Pancreas (tissue), 10 donors: ENCODE measurements around the gene SFT2D1. TPM values are rescaled to one million over a fixed set of nuclear protein-coding genes. Genes with fewer than 3 reads are reported as not detected.

Source experiments
- ATAC-seq, 4 donors: fragments of 200-7000 bp; cut with Tn5 transposase; one replicate each; pipeline versions ENCODE4 v1.8.0 to v1.9.1; 2020; ENCODE audit warnings: mild to moderate bottlenecking in 4 of 4, moderate library complexity in 4 of 4
- DNase-seq, 6 donors: peaks; one replicate each; pipeline ENCODE4 v3.0.0-alpha.2; 2020
- FAIRE-seq: peaks from 2 replicates; lab custom pipeline; 2012; peaks lifted over from hg19 to GRCh38; lab: Jason Lieb, UNC
- H3K27ac ChIP-seq, 4 donors: fragments of 200-600 bp; sonication (generic); 1 replicate in 3 of 4; 2 replicates in 1 of 4; pipeline versions ENCODE4 v1.5.0 to v1.8.0; 2020
- H3K27me3 ChIP-seq, 4 donors: fragments of 200-600 bp; one replicate each; pipeline ENCODE4 v1.8.0; 2021
- H3K36me3 ChIP-seq, 3 donors: fragments of 200-600 bp; sonication (generic) in 1 of 3; one replicate each; pipeline versions ENCODE4 v1.5.0 to v1.8.0; 2020 to 2021
- H3K4me1 ChIP-seq, 3 donors: fragments of 200-600 bp; one replicate each; pipeline ENCODE4 v1.8.0; 2021
- H3K4me3 ChIP-seq, 4 donors: fragments of 200-600 bp; sonication (generic) in 2 of 4; one replicate each; pipeline versions ENCODE4 v1.5.0 to v1.8.0; 2020 to 2021
- H3K9me3 ChIP-seq, 4 donors: fragments of 200-600 bp; one replicate each; pipeline ENCODE4 v1.8.0; 2021
- WGBS, 2 donors: extraction: QIAGEN DNeasy Blood & Tissue Kit; methylation state at CpG; one replicate each; pipeline ENCODE4 v1.1.7; 2013; 5-methylcytosine and 5-hydroxymethylcytosine counted together
- intact Hi-C, 3 donors: fragments of 100-400 bp; cut with DNase I; formaldehyde crosslinking; loops; one replicate each; pipeline versions ENCODE4 v1.11.1 to v1.14.2; 2022
- polyA plus RNA-seq, 2 donors: library from polyadenylated mRNA; stranded (reverse); fragments of 200-250 nt; gene quantifications; one replicate each; pipeline ENCODE4 v1.2.3, GENCODE V29; 2013
- total RNA-seq, 6 donors: library from RNA; stranded (reverse); fragmentation: NEBNext Ultra II Directional in 4 of 6; extraction: Animal tissue kit (Norgen Biotek cat#: 25700) in 4 of 6; gene quantifications; one replicate each; pipeline versions ENCODE4 v1.2.1 to v1.2.4, GENCODE V29; 2021 to 2023
- TF ChIP-seq, protein P1 (sequence below), 4 donors: fragments of 200-600 bp; sonication (generic) in 3 of 4; IDR thresholded peaks; one replicate each; pipeline versions ENCODE4 v1.5.0 to v1.8.0; 2021; ENCODE audit warnings: antibody characterized with exemption in 4 of 4
- donor health status: healthy with polysubstance abuse.
- donor health status: DM: no; HTN: no; CAD: no; lungs with moderate emphysema.
- donor health status: DM: no; HTN: no; CAD: no.
- donor health status: control.
- donor health status: control.
- donor health status: Bipolar disorder and iron deficiency.
- donor health status: DM: yes; HTN: yes; CAD: no.
- donor health status: DM: no; HTN: no; CAD: no.
- donor health status: DM: no; HTN: no; CAD: no.
- donor health status: DM: yes; HTN: yes; CAD: no.

SFT2D1 gene
- total and polyA plus RNA-seq, 8 donors: 14.5 to 38.9 (median 24.7) TPM

DNA sequence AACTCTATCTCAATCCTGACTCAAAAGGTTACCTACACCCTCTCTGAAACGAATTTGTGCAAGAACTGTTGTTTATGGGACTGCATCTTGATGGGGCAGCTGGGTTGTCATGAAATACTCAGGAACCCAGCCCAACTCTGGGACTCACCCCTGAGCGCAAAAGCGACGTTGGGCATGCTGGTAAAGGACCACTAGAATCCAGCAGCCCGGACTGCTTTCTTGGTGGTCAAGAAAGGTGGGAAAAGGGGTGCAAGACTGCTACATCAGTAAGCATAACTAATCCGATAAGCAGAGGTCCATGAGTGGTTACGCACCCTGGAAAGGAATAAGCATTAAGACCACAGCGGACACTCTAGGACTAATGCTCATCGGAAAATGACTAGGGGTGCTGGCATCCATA is 27.9 kb downstream of the SFT2D1 start:
- WGBS, 2 donors: 80 to 81% methylated on average over 9 of the region's 9 CpGs
- H3K4me1 ChIP-seq: no peaks in the 10 kb centered on the region
- intact Hi-C loops: no loop called here
- H3K4me3 ChIP-seq: no peak overlapping the region
- H3K9me3 ChIP-seq: no peaks in the 10 kb centered on the region
- no peak for ATAC-seq
- H3K27ac ChIP-seq: no peak overlapping the region
- TF ChIP-seq, protein P1, sequence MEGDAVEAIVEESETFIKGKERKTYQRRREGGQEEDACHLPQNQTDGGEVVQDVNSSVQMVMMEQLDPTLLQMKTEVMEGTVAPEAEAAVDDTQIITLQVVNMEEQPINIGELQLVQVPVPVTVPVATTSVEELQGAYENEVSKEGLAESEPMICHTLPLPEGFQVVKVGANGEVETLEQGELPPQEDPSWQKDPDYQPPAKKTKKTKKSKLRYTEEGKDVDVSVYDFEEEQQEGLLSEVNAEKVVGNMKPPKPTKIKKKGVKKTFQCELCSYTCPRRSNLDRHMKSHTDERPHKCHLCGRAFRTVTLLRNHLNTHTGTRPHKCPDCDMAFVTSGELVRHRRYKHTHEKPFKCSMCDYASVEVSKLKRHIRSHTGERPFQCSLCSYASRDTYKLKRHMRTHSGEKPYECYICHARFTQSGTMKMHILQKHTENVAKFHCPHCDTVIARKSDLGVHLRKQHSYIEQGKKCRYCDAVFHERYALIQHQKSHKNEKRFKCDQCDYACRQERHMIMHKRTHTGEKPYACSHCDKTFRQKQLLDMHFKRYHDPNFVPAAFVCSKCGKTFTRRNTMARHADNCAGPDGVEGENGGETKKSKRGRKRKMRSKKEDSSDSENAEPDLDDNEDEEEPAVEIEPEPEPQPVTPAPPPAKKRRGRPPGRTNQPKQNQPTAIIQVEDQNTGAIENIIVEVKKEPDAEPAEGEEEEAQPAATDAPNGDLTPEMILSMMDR (IDR thresholded peaks at IDR 0.05): no peak
- H3K36me3 ChIP-seq: no peaks in the 10 kb centered on the region
- no peak for DNase-seq
- H3K27me3 ChIP-seq: no peaks in the 10 kb centered on the region
- FAIRE-seq: no peak

DNA sequence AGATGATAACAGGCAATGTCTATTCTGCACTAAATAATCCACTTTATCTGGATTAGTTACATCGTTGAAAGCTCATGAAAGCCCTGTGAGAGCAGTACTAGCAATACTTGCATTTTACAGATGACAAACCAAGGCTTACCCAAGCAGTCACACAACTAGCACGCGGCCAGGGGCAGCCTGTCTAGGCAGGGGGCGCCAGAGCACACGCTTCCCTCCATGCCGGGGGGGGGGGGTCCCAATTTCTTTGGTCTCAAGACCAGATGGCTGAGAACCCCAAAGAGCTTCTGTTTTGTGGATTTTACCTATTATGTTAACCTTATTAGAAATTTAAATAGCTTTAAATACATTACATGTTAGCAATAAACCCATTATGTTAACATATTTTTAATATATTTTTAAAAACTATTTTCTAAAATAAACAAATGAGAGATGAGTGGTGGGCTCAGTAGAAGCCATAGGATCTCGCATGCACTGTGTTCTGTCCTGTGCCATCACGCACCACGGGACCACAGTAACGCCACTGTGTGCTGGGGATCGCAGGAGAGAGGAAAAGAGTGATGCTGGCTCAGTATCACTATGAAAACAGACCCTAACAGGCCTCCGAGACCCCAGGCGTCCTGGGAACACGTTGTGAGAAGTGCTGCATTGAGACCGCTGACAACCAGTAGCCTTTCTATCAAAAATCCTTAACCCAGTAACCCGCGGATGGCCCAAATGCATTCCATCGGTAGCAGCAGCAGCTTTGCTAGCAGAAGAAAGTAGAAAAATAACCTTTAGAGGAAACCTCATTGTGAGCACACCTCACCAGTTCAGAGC is 28.9 kb downstream of the SFT2D1 start:
- FAIRE-seq (no peak), ATAC-seq (peak in 3 of 4 donors; percentile 79 to 97 (median 85)), DNase-seq (peak in 2 of 6 donors; percentile 38 to 69)
- Histone ChIP-seq H3K27ac (no peak overlapping the region), H3K4me1 (peaks cover 0 to 2% (median 0%) of the 10 kb centered on the region in 3 donors), H3K36me3 (no peaks in the 10 kb centered on the region), H3K9me3 (no peaks in the 10 kb centered on the region), H3K4me3 (no peak overlapping the region), H3K27me3 (no peaks in the 10 kb centered on the region)
- WGBS, 2 donors: 41 to 45% methylated on average over 18 of the region's 18 CpGs
- intact Hi-C loops: no loop called here
- TF ChIP-seq, protein P1 (IDR thresholded peaks at IDR 0.05): peak in 2 of 4 donors; percentile 15 to 56

DNA sequence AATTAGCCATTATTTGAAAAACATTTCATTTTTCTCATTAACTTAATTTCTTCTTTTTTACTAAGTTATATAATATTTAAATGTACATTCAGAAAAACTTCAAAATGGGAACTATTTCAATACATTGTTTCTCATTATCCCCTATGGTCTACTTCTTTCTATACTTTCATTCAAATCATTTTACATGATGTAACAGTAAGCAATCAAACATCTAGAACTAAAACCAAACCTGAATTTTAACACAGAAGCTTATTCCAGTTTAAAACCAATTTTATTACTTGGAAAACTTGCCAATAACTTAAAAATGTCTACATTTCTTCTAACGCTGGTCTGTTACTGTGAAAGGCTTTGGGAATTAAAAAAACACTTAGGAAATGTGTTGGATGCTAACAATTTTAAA is 29.5 kb downstream of the SFT2D1 start:
- FAIRE-seq (no peak), DNase-seq (no peak), ATAC-seq (no peak)
- Histone ChIP-seq H3K27ac (no peak overlapping the region), H3K9me3 (no peaks in the 10 kb centered on the region), H3K36me3 (no peaks in the 10 kb centered on the region), H3K27me3 (no peaks in the 10 kb centered on the region), H3K4me1 (peaks cover 0 to 4% (median 0%) of the 10 kb centered on the region in 3 donors), H3K4me3 (no peak overlapping the region)
- intact Hi-C loops: no loop called here
- TF ChIP-seq, protein P1 (IDR thresholded peaks at IDR 0.05): no peak
- WGBS, 2 donors: 63 to 77% methylated on average over 1 of the region's 1 CpG

DNA sequence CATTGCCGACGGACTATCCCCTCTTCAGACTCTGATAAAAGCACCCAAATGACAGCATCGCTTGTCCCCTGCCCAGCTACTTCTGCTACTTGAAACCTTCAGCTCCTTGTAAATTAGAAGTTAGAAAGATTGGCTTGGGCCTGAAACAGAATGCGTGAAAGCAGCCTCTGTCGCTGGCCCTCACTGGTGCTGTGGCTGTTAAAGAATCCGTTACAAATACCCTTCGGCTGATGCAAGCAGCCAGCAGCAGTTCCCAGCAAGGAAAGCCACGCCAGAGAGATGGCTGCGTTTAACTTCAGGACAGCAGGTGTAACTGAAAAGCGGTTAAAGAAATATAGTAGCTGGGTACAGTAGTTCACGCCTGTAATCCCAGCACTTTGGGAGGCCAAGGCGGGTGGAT is 31.7 kb downstream of the SFT2D1 start:
- H3K36me3 ChIP-seq: no peaks in the 10 kb centered on the region
- peaks cover 0 to 4% (median 0%) of the 10 kb centered on the region in 3 donors for H3K4me1 ChIP-seq
- intact Hi-C loops: no loop called here
- no peak overlapping the region for H3K27ac ChIP-seq
- 85 to 87% methylated on average over 12 of the region's 12 CpGs for WGBS, 2 donors
- FAIRE-seq: no peak
- DNase-seq: no peak
- no peaks in the 10 kb centered on the region for H3K9me3 ChIP-seq
- H3K4me3 ChIP-seq: no peak overlapping the region
- H3K27me3 ChIP-seq: no peaks in the 10 kb centered on the region
- TF ChIP-seq, protein P1 (IDR thresholded peaks at IDR 0.05): no peak
- ATAC-seq: no peak

DNA sequence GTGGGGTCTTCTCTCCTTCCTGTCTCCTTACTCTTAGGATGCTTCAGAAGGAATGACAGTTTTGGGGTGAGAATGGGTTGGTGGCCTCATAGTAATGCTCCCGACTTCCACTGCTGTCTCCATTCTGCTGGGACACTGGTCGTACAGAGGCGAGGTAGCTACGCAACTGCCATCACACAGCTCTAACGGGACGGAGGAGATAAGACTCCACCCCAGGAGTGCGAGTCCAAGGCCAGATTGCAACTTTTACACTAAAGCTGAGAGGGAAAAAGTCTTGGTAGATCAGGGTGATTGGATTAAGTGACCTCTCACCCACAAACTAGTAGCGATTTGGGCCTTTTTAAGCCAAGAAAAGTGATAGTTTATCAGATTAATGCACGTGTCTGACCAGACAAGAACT is 32.4 kb downstream of the SFT2D1 start:
- FAIRE-seq: no peak
- TF ChIP-seq, protein P1 (IDR thresholded peaks at IDR 0.05): no peak
- no peaks in the 10 kb centered on the region for H3K9me3 ChIP-seq
- H3K4me3 ChIP-seq: no peak overlapping the region
- intact Hi-C loops: no loop called here
- WGBS, 2 donors: 73 to 84% methylated on average over 9 of the region's 9 CpGs
- ATAC-seq: no peak
- H3K36me3 ChIP-seq: no peaks in the 10 kb centered on the region
- H3K27ac ChIP-seq: no peak overlapping the region
- H3K4me1 ChIP-seq: peaks cover 0 to 4% (median 0%) of the 10 kb centered on the region in 3 donors
- no peak for DNase-seq
- H3K27me3 ChIP-seq: no peaks in the 10 kb centered on the region
